NCI-H69 (cell line): ENCODE measurements around the gene CDKN2C.

ENCODE experiments used
- DNase-seq: peaks from one replicate; lab custom pipeline; 2025; lab: John Stamatoyannopoulos, UW

Gene CDKN2C

GRCh38 chr1:50964863-50965262, 5.2 kb upstream of the CDKN2C start:
- no peak for DNase-seq

- no peak for DNase-seq
Measured at GRCh38 chr1:50966991-50967390, 3.1 kb upstream of the CDKN2C start.

DNA sequence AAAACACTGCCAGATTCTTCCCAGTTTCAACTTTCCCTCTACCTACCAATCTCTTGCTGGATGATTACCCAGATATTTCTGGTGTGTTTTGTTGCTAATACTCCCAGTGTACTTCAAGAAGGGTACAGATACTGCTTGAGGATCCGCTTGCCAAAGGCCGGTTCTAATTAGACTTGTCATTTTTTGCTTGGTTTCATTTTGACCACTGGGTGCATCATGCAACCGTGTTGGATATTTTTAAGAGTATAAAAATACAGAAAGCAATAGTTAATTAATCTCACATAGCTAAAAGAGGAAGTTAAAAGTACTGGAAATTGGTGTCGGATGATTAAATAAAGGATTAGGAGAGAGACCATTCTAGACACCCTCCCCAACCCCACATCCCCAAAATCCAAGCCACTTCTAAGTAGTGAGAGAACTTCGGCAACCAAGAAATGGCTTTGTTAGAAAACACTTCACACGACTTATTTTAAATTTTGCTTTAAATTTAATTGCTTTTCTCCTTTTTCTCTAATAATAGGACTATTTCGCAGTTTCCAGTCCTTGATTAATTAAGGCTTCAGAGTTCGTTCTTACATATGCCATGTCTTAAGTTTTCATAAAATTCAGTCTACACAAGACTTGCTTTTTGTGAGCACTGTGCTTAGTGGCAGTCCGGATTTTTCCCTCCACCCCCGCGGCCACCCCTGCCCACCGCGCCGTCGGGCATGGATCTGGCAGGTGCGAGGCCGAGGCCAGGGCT, 2.5 kb upstream of the CDKN2C start:
- DNase-seq, result peak; percentile 56

GRCh38 chr1:50968158-50968820, 1.8 kb upstream of the CDKN2C start:
- peak; percentile 94 for DNase-seq

GRCh38 chr1:50968821-50969610, 1.0 kb upstream of the CDKN2C start:
- DNase-seq, result peak; percentile 82

DNA sequence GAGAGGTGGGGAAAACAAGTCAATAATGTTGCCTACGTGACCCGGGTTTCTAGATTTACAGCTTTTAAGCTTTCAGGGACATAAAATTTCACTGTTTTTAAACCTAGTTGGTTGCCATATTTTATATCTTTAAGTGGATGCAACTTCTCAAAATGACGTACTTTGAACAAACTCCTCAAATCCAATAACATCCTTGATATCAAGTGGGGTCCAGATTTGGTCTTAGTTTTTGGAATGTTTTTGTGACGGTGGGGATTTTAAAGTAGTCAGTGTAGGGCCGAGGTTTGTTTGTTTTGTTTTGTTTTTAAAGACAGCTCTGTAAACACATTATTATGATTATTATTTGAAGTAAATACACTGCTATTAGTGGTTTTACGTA, 453 bp downstream of the CDKN2C start:
- DNase-seq, result peak; percentile 32

DNA sequence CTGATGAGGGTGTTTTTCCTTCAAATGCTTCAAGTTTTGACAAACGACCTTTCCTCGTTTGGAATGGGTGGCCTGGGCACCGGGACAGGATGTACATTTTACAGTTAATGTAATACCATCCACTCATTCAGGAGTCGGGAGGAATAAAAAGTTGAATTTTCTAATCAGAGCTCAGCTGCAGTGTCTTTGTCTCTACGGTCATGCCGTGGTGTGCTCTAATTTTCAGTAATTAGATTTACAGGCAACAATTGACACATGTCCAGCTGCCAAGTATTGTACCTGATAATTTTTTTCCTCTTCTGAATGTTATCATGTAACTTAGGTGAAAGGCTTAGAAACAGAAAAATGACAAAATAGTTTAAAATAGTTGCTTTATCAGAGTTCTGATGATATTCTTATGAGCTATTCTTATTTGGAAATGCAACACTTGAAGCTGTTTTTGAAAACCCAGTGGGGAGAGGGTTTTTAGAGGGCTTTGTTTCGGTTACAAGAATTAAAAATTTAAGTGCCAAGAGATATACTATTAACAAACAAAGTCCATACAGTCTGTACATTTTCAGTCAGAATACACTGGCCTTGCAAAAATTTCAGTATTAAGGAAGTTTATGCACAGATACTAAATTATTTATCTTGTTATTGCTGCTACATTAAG, 1.0 kb downstream of the CDKN2C start:
- peak; percentile 66 for DNase-seq

DNA sequence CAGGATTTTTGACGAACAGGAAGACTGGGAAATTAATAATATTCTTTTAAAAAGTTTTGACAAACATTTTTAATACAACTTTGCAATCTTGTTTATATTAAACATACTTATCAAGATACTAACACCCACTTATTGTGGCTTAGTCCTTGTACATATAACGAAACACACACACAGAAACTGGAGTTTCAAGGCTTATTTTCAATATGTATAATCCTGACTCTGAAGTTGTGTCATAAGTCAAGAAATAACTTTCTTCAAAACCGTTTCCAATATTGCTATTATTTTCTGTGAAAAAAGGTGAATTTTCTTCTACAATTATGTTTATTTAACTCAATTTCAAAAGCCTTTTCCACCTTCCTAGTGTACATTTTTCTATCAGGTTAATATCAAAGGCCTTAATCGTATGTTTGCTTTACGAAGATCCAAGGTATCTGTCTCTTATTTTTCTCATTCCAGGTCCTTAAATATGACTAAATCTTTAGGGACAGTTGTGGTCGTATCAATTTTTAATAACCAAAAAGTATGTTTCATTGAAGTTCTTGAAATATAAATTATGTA, 1.8 kb downstream of the CDKN2C start:
- peak; percentile 19 for DNase-seq

DNA sequence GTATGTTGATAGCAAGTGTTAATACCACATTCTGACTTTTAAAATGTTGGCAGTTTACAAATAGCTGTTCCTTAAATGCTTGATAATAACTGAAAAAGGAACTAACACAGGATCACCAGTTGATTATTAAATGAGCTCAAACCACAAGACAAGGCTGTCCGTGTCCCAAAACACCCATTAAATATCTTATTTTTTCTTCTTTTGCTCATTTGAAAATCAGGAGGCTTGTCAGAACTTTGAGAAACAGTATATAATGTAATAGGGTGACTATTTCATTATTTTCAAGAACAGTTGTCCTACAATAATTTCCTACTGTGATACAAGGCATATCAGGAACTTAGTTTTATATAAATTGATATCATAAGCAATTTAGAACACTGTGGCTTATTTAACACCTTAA, 2.7 kb downstream of the CDKN2C start:
- peak; percentile 26 for DNase-seq

DNA sequence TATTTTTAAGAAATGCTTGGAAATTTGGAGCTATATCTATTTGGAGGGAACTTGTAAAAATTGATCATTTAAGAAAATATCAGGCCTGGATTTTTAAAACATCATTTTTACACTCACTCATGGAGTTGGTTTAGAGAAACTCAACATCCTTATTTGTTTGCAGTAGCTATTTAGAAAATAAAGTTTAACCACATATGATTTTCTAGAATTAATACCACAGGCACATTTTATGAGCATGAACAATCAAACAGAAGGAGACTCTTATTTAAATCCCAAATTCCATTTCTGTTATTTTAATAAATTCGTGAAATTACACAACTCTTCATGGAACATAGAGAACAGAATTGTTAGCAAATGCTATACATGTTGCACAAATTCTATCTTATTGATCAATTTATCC, 3.2 kb downstream of the CDKN2C start:
- DNase-seq, result no peak

DNA sequence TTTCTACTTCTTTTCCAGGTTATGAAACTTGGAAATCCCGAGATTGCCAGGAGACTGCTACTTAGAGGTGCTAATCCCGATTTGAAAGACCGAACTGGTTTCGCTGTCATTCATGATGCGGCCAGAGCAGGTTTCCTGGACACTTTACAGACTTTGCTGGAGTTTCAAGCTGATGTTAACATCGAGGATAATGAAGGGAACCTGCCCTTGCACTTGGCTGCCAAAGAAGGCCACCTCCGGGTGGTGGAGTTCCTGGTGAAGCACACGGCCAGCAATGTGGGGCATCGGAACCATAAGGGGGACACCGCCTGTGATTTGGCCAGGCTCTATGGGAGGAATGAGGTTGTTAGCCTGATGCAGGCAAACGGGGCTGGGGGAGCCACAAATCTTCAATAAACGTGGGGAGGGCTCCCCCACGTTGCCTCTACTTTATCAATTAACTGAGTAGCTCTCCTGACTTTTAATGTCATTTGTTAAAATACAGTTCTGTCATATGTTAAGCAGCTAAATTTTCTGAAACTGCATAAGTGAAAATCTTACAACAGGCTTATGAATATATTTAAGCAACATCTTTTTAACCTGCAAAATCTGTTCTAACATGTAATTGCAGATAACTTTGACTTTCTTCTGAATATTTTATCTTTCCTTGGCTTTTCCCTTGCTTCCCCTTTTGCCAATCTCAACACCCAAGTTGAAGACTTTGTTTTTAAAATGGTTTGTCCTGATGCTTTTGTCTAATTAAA, 4.0 kb downstream of the CDKN2C start:
- peak; percentile 65 for DNase-seq

GRCh38 chr1:50974618-50974935, 4.5 kb downstream of the CDKN2C start:
- DNase-seq, result peak; percentile 25

GRCh38 chr1:50975436-50975835, 5.4 kb downstream of the CDKN2C start:
- DNase-seq, result peak; percentile 68

- DNase-seq, result peak; percentile 86
Measured at GRCh38 chr1:50976111-50976889, 6.3 kb downstream of the CDKN2C start.

DNA sequence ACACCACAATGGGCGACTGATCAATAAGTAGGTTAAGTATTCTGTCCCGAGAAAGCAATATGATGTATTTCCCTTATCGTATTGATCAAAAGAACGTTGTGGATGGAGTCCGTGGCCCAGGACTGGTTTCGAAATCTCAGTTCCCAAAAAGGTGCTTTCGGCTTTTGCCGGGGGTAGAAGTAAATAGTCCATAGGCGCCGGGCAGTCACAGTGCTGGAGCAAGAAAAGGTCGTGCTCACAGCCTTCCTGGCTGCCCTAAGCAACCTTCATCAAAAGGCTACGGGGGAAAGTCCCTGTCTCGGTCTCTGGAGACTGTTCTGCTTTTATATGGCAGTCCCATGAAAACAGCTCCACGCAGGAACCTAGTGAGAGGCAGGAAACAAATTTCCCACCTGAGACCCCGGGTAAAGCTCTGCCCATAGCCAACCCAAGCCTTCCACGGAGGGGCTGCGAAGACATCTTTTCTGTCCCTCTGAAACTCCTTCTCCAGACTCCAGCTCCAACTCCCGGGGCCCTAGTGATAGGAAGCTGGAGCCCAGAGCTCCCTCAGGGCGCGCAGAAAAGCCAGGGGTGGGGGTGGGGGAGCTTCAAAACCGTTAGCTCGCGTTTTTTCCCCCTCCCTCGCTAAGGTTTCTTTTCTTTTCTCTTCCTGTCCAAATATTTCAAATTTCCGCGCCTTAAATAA, 7.0 kb downstream of the CDKN2C start:
- DNase-seq, result peak; percentile 88

DNA sequence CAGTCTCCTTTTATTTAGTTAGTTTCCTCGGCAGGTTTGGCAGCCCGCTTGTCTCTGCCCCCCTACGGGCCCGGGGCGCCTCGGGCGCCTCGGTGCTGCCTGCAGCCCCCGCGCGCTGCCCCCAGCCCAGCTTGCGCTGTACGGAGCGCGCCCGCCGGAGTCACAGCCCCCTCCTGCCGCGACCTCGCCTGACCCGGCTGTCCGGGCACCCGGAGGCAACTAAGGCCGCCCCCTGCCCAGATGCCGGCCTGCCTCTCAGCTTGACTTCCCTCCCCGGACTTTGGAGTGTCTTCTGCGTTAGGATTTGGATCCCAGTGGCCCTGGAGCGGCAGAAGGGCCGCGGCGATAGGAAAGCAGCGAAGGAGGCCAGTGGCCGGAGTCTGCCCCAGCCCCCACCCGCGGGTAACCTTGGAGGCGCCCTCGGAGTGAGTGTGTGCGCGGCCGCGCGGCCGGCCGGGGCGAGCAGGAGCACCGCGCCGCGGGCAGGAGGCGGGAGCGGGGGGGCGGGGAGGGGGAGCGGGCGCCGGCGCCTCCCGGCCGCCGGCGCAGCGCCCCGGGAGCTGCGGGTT, 7.6 kb downstream of the CDKN2C start:
- DNase-seq, result peak; percentile 92

GRCh38 chr1:50978144-50978851, 8.3 kb downstream of the CDKN2C start:
- DNase-seq, result peak; percentile 92

- peak; percentile 77 for DNase-seq
Measured at GRCh38 chr1:50978852-50979781, 9.1 kb downstream of the CDKN2C start.
